Loucy (cell line): ENCODE results near the gene ISM1.

Experiments used
- EZH2phosphoT487 ChIP-seq: fragments of 200-600 bp; IDR thresholded peaks from 2 replicates; pipeline ENCODE4 v1.6.1; 2018; ENCODE audit warnings: antibody characterized with exemption, mild to moderate bottlenecking, moderate library complexity, borderline replicate concordance
- TF ChIP-seq, protein P1 (sequence below): fragments of 200-600 bp; sonication (generic); conservative IDR thresholded peaks from 2 replicates; pipeline ENCODE4 v1.5.1; 2014; ENCODE audit warnings: mild to moderate bottlenecking, antibody characterized with exemption, low read length

DNA sequence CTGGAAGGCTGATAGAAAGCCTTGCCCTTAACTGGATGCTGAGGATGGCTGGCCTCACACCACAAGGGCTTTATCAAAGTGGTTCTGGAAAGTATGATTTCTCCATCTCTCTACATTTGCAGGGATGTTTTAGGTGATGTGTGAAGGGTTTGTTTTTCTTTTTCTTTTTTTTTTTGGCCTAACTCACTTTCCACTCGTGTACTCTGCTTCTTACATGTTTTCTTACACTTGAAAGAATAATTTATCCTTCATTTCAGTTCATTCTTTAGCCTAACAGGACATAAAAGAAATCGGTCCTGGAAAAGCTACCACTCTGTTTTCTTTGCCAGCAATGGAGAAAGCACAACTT is 41.2 kb downstream of the ISM1 start:
- TF ChIP-seq, protein P1, sequence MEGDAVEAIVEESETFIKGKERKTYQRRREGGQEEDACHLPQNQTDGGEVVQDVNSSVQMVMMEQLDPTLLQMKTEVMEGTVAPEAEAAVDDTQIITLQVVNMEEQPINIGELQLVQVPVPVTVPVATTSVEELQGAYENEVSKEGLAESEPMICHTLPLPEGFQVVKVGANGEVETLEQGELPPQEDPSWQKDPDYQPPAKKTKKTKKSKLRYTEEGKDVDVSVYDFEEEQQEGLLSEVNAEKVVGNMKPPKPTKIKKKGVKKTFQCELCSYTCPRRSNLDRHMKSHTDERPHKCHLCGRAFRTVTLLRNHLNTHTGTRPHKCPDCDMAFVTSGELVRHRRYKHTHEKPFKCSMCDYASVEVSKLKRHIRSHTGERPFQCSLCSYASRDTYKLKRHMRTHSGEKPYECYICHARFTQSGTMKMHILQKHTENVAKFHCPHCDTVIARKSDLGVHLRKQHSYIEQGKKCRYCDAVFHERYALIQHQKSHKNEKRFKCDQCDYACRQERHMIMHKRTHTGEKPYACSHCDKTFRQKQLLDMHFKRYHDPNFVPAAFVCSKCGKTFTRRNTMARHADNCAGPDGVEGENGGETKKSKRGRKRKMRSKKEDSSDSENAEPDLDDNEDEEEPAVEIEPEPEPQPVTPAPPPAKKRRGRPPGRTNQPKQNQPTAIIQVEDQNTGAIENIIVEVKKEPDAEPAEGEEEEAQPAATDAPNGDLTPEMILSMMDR: no peak
- no peak for TF ChIP-seq EZH2phosphoT487
